Uterus (tissue), 2 donors: Measurements from ENCODE around the gene PCDHGA3.

Source experiments
- CTCF ChIP-seq, 4 experiments: fragments of 200-600 bp in 2 of 4; fragments of 450-650 bp in 2 of 4; sonication (generic) in 2 of 4; IDR thresholded peaks; one replicate each; pipeline ENCODE4 v1.5.1; 2016 to 2019; ENCODE audit warnings: antibody characterized with exemption in 4 of 4, mild to moderate bottlenecking in 2 of 4, moderate library complexity in 1 of 4
- POLR2A ChIP-seq, 2 donors: fragments of 450-650 bp; IDR thresholded peaks; one replicate each; pipeline ENCODE4 v1.6.1; 2016; ENCODE audit warnings: antibody characterized with exemption in 2 of 2, mild to moderate bottlenecking in 1 of 2, moderate library complexity in 1 of 2

- TF ChIP-seq CTCF (IDR thresholded peaks at IDR 0.05), result no peak
- TF ChIP-seq POLR2A (IDR thresholded peaks at IDR 0.05), result no peak
Measured at GRCh38 chr5:141369994-141370848, 26.6 kb downstream of the PCDHGA3 start, which contains the start of gene PCDHGB3.
